Spleen (tissue), 11 donors: ENCODE measurements around the gene WDR82. TPM values are rescaled to one million over a fixed set of nuclear protein-coding genes. Genes with fewer than 3 reads are reported as not detected.

Source experiments
- DNase-seq: peaks from one replicate; pipeline ENCODE4 v3.0.0-alpha.2; 2020
- H3K27ac ChIP-seq, 8 donors: fragments of 200-600 bp; sonication (generic) in 7 of 8; 1 replicate in 4 of 8; 2 replicates in 4 of 8; pipeline versions ENCODE4 v1.5.0 to v1.8.0; 2016 to 2021; ENCODE audit warnings: inconsistent platforms in 4 of 8, mild to moderate bottlenecking in 4 of 8, moderate library complexity in 1 of 8
- H3K27me3 ChIP-seq, 7 donors: fragments of 200-600 bp; sonication (generic) in 6 of 7; replicated peaks in 1 of 7; 1 replicate in 4 of 7; 2 replicates in 3 of 7; pipeline versions ENCODE4 v1.5.0 to v1.8.0; 2016 to 2021; ENCODE audit warnings: inconsistent platforms in 3 of 7, mild to moderate bottlenecking in 1 of 7
- H3K36me3 ChIP-seq, 6 donors: fragments of 200-600 bp; sonication (generic) in 5 of 6; 1 replicate in 4 of 6; 2 replicates in 2 of 6; pipeline versions ENCODE4 v1.5.0 to v1.8.0; 2016 to 2021; ENCODE audit warnings: inconsistent platforms in 2 of 6
- H3K4me1 ChIP-seq, 6 donors: fragments of 200-600 bp; sonication (generic) in 5 of 6; 1 replicate in 3 of 6; 2 replicates in 3 of 6; pipeline versions ENCODE4 v1.5.0 to v1.8.0; 2016 to 2021; ENCODE audit warnings: inconsistent platforms in 3 of 6
- H3K4me3 ChIP-seq, 8 donors: fragments of 200-600 bp; sonication (generic) in 7 of 8; 1 replicate in 4 of 8; 2 replicates in 4 of 8; pipeline versions ENCODE4 v1.5.0 to v1.8.0; 2016 to 2021; ENCODE audit warnings: inconsistent platforms in 4 of 8, mild to moderate bottlenecking in 4 of 8, moderate library complexity in 2 of 8
- H3K9me3 ChIP-seq, 8 donors: fragments of 200-600 bp; sonication (generic) in 7 of 8; 1 replicate in 4 of 8; 2 replicates in 4 of 8; pipeline versions ENCODE4 v1.5.0 to v1.8.0; 2016 to 2021; ENCODE audit warnings: inconsistent platforms in 4 of 8
- CTCF ChIP-seq, 11 experiments: fragments of 200-600 bp in 7 of 11; fragments of 450-650 bp in 4 of 11; sonication (generic) in 4 of 11; IDR thresholded peaks in 8 of 11; conservative IDR thresholded peaks in 3 of 11; 1 replicate in 7 of 11; 2 replicates in 4 of 11; pipeline versions ENCODE4 v1.4.0 to v1.8.0; 2016 to 2021; ENCODE audit warnings: antibody characterized with exemption in 11 of 11, inconsistent platforms in 4 of 11, mild to moderate bottlenecking in 1 of 11
- POLR2A ChIP-seq, 3 donors: fragments of 450-650 bp; IDR thresholded peaks; one replicate each; pipeline ENCODE4 v1.5.1; 2017; ENCODE audit warnings: antibody characterized with exemption in 3 of 3, mild to moderate bottlenecking in 1 of 3
- POLR2AphosphoS5 ChIP-seq, 3 donors: sonication (generic); formaldehyde crosslinking; IDR thresholded peaks; one replicate each; pipeline ENCODE4 v1.5.1; 2017; ENCODE audit warnings: antibody characterized with exemption in 3 of 3
- WGBS, 5 donors: extraction: QIAGEN DNeasy Blood & Tissue Kit in 3 of 5; methylation state at CpG; one replicate each; pipeline versions ENCODE4 v1.1.5 to v1.1.7; 2013 to 2018; 5-methylcytosine and 5-hydroxymethylcytosine counted together
- intact Hi-C: fragments of 100-400 bp; cut with DNase I; formaldehyde crosslinking; loops from one replicate; pipeline ENCODE4 v1.15.0; 2023; ENCODE audit warnings: low total_unique reads
- polyA plus RNA-seq, 3 donors: library from polyadenylated mRNA; stranded (reverse); fragments of 200-250 nt; gene quantifications; one replicate each; pipeline ENCODE4 v1.2.1, GENCODE V29; 2013
- total RNA-seq, 7 donors: library from RNA; depleted of rRNA in 3 of 7; stranded (reverse); fragments of >200 nt in 3 of 7; fragmentation: NEBNext Ultra II Directional in 4 of 7; extraction: Animal tissue kit (Norgen Biotek cat#: 25700) in 4 of 7; gene quantifications; one replicate each; pipeline versions ENCODE4 v1.1.0 to v1.2.1, GENCODE V29; 2016 to 2021
- donor health status: healthy with polysubstance abuse.
- donor health status: DM: no; HTN: no; CAD: no; lungs with moderate emphysema.
- donor health status: DM: no; HTN: no; CAD: no.
- donor health status: Bipolar disorder and iron deficiency.
- donor health status: healthy.
- donor health status: DM: no; HTN: no; CAD: no.
- donor health status: DM: yes; HTN: yes; CAD: no.

WDR82 gene
- total and polyA plus RNA-seq, 10 donors, result 20.9 to 80.6 (median 66.4) TPM

- Histone ChIP-seq H3K4me3 (no peak overlapping the region), H3K27ac (peak overlapping the region in 3 of 8 donors; percentile 87 to 97 (median 97)), H3K4me1 (peaks cover 19 to 98% (median 67%) of the 10 kb centered on the region in 6 donors), H3K9me3 (no peaks in the 10 kb centered on the region), H3K36me3 (peaks cover 0 to 72% (median 36%) of the 10 kb centered on the region in 6 donors), H3K27me3 (no peaks in the 10 kb centered on the region)
- peak; percentile 57 for DNase-seq
- WGBS, 5 donors, result 88 to 98% (median 91%) methylated on average over 5 to 6 of the region's 6 CpGs
- intact Hi-C loops, result no loop called here
- TF ChIP-seq CTCF (IDR thresholded peaks at IDR 0.05 in 8 of 11, conservative IDR thresholded peaks at IDR 0.05 in 3 of 11), result no peak
- no peak for TF ChIP-seq POLR2A (IDR thresholded peaks at IDR 0.05)
- TF ChIP-seq POLR2AphosphoS5 (IDR thresholded peaks at IDR 0.05), result no peak
Observed at GRCh38 chr3:52249683-52250082, 28.8 kb downstream of the WDR82 start.

- H3K36me3 ChIP-seq, result peaks cover 0 to 65% (median 34%) of the 10 kb centered on the region in 6 donors
- intact Hi-C loops, result no loop called here
- TF ChIP-seq CTCF (IDR thresholded peaks at IDR 0.05 in 8 of 11, conservative IDR thresholded peaks at IDR 0.05 in 3 of 11) (no peak), POLR2AphosphoS5 (IDR thresholded peaks at IDR 0.05) (peak in 2 of 3 donors; percentile 22 to 60), POLR2A (IDR thresholded peaks at IDR 0.05) (no peak)
- no peaks in the 10 kb centered on the region for H3K27me3 ChIP-seq
- H3K4me1 ChIP-seq, result peaks cover 15 to 98% (median 68%) of the 10 kb centered on the region in 6 donors
- DNase-seq, result peak; percentile 77
- H3K27ac ChIP-seq, result peak overlapping the region in 4 of 8 donors; percentile 0 to 98 (median 97)
- H3K4me3 ChIP-seq, result no peak overlapping the region
- H3K9me3 ChIP-seq, result no peaks in the 10 kb centered on the region
- WGBS, 5 donors, result 79 to 89% (median 84%) methylated on average over 7 to 10 of the region's 10 CpGs
Observed at GRCh38 chr3:52248816-52249547, 29.5 kb downstream of the WDR82 start.

- no peaks in the 10 kb centered on the region for H3K9me3 ChIP-seq
- intact Hi-C loops, result no loop called here
- no peak for TF ChIP-seq POLR2A (IDR thresholded peaks at IDR 0.05)
- no peak for TF ChIP-seq CTCF (IDR thresholded peaks at IDR 0.05 in 8 of 11, conservative IDR thresholded peaks at IDR 0.05 in 3 of 11)
- TF ChIP-seq POLR2AphosphoS5 (IDR thresholded peaks at IDR 0.05), result peak in 1 of 3 donors; percentile 14
- peak; percentile 76 for DNase-seq
- 86 to 98% (median 96%) methylated on average over 10 of the region's 10 CpGs for WGBS, 5 donors
- H3K27ac ChIP-seq, result peak overlapping the region in 4 of 8 donors; percentile 95 to 98 (median 97)
- H3K27me3 ChIP-seq, result no peaks in the 10 kb centered on the region
- peaks cover 0 to 56% (median 32%) of the 10 kb centered on the region in 6 donors for H3K36me3 ChIP-seq
- no peak overlapping the region for H3K4me3 ChIP-seq
- H3K4me1 ChIP-seq, result peaks cover 7 to 98% (median 66%) of the 10 kb centered on the region in 6 donors
Observed at GRCh38 chr3:52248165-52248541, 30.3 kb downstream of the WDR82 start.

- Histone ChIP-seq H3K4me3 (peak overlapping the region in 6 of 8 donors; percentile 53 to 72 (median 55)), H3K27me3 (no peaks in the 10 kb centered on the region), H3K27ac (peak overlapping the region; percentile 76 to 98 (median 94)), H3K9me3 (no peaks in the 10 kb centered on the region), H3K4me1 (peaks cover 2 to 94% (median 60%) of the 10 kb centered on the region in 6 donors), H3K36me3 (peaks cover 0 to 51% (median 32%) of the 10 kb centered on the region in 6 donors)
- intact Hi-C loops, result no loop called here
- WGBS, 5 donors, result 91 to 97% (median 96%) methylated on average over 7 of the region's 7 CpGs
- TF ChIP-seq POLR2AphosphoS5 (IDR thresholded peaks at IDR 0.05) (no peak), CTCF (IDR thresholded peaks at IDR 0.05 in 8 of 11, conservative IDR thresholded peaks at IDR 0.05 in 3 of 11) (no peak)
- DNase-seq, result peak; percentile 72
Observed at GRCh38 chr3:52247409-52248164, 30.9 kb downstream of the WDR82 start.
